ELF-1 (cell line): ENCODE data around the gene FGF2.
"Not testable (repeated sequence)": the region's sequence is repeated elsewhere in the genome, so short reads cannot be mapped to it uniquely, and the experiment has no call there.

Experiments
- DNase-seq: peaks from one replicate; pipeline ENCODE4 v3.0.0-alpha.2; 2016; ENCODE audit warnings: low read depth, low spot score

The FGF2 gene

GRCh38 chr4:122812823-122813222, 13.8 kb upstream of the FGF2 start:
- not testable (repeated sequence) for DNase-seq

GRCh38 chr4:122814426-122814825, 12.2 kb upstream of the FGF2 start:
- DNase-seq = no peak

- no peak for DNase-seq
Observed at GRCh38 chr4:122815248-122815647, 11.4 kb upstream of the FGF2 start.

GRCh38 chr4:122816476-122816875, 10.2 kb upstream of the FGF2 start:
- DNase-seq = no peak

GRCh38 chr4:122819708-122820449, 6.8 kb upstream of the FGF2 start:
- DNase-seq = no peak

- DNase-seq = no peak
Observed at GRCh38 chr4:122821092-122821491, 5.5 kb upstream of the FGF2 start.

- DNase-seq = no peak
Observed at GRCh38 chr4:122822466-122822865, 4.2 kb upstream of the FGF2 start.

GRCh38 chr4:122823476-122823875, 3.2 kb upstream of the FGF2 start:
- DNase-seq = no peak

GRCh38 chr4:122824616-122825015, 2.0 kb upstream of the FGF2 start:
- no peak for DNase-seq

GRCh38 chr4:122826079-122826527, 528 bp upstream of the FGF2 start:
- no peak for DNase-seq

- peak; percentile 61 for DNase-seq
Observed at GRCh38 chr4:122827258-122827878, 737 bp downstream of the FGF2 start.

GRCh38 chr4:122827879-122828601, 1.4 kb downstream of the FGF2 start:
- DNase-seq = peak; percentile 71

- no peak for DNase-seq
Observed at GRCh38 chr4:122830426-122831095, 3.9 kb downstream of the FGF2 start.

- DNase-seq = no peak
Observed at GRCh38 chr4:122831515-122832196, 5.0 kb downstream of the FGF2 start.

- no peak for DNase-seq
Observed at GRCh38 chr4:122832732-122833131, 6.1 kb downstream of the FGF2 start.

- DNase-seq = no peak
Observed at GRCh38 chr4:122833999-122834398, 7.4 kb downstream of the FGF2 start.

- DNase-seq = no peak
Observed at GRCh38 chr4:122836941-122837340, 10.3 kb downstream of the FGF2 start.

- DNase-seq = no peak
Observed at GRCh38 chr4:122838034-122838433, 11.4 kb downstream of the FGF2 start.

- no peak for DNase-seq
Observed at GRCh38 chr4:122842392-122842791, 15.8 kb downstream of the FGF2 start.

GRCh38 chr4:122842984-122843531, 16.4 kb downstream of the FGF2 start:
- DNase-seq = peak; percentile 47

- DNase-seq = not testable (repeated sequence)
Observed at GRCh38 chr4:122844391-122844790, 17.8 kb downstream of the FGF2 start.
